AG09309 (cell line): ENCODE measurements around the gene PPP1CB.

Source experiments
- DNase-seq: peaks from one replicate; pipeline ENCODE4 v3.0.0-alpha.2; 2010; ENCODE audit warnings: low read depth
- H3K4me3 ChIP-seq: 2 replicates; pipeline ENCODE4 v1.5.1; 2011; ENCODE audit warnings: mild to moderate bottlenecking, low read depth, low read length, moderate library complexity; ENCODE audit not compliant: control insufficient read depth
- TF ChIP-seq, protein P1 (sequence below): IDR thresholded peaks from 2 replicates; pipeline ENCODE4 v1.5.1; 2011; ENCODE audit warnings: mild to moderate bottlenecking, low read depth, low read length, inconsistent platforms; ENCODE audit not compliant: insufficient read depth, control insufficient read depth; ENCODE audit errors: missing control alignments

Gene PPP1CB

DNA sequence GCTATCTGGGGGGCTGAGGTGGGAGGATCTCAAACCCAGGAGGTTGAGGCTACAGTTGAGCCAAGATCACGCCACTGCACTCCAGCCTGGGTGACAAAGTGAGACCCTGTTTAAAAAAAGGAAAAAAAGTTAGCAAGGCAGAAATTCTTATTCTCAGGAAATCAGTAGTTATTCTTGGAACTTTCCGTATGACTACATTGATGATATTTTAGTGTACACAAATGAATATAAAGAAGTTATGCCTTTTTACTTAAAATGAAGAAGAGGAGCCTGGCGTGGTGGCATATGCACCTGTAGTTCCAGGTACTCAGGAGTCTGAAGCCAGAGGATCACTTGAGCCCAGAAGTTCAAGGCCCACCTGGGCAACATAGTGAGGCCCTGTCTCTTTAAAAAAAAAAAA is 66.4 kb downstream of the PPP1CB start:
- H3K4me3 ChIP-seq, result no peak overlapping the region
- no peak for DNase-seq
- TF ChIP-seq, protein P1, sequence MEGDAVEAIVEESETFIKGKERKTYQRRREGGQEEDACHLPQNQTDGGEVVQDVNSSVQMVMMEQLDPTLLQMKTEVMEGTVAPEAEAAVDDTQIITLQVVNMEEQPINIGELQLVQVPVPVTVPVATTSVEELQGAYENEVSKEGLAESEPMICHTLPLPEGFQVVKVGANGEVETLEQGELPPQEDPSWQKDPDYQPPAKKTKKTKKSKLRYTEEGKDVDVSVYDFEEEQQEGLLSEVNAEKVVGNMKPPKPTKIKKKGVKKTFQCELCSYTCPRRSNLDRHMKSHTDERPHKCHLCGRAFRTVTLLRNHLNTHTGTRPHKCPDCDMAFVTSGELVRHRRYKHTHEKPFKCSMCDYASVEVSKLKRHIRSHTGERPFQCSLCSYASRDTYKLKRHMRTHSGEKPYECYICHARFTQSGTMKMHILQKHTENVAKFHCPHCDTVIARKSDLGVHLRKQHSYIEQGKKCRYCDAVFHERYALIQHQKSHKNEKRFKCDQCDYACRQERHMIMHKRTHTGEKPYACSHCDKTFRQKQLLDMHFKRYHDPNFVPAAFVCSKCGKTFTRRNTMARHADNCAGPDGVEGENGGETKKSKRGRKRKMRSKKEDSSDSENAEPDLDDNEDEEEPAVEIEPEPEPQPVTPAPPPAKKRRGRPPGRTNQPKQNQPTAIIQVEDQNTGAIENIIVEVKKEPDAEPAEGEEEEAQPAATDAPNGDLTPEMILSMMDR, result no peak

DNA sequence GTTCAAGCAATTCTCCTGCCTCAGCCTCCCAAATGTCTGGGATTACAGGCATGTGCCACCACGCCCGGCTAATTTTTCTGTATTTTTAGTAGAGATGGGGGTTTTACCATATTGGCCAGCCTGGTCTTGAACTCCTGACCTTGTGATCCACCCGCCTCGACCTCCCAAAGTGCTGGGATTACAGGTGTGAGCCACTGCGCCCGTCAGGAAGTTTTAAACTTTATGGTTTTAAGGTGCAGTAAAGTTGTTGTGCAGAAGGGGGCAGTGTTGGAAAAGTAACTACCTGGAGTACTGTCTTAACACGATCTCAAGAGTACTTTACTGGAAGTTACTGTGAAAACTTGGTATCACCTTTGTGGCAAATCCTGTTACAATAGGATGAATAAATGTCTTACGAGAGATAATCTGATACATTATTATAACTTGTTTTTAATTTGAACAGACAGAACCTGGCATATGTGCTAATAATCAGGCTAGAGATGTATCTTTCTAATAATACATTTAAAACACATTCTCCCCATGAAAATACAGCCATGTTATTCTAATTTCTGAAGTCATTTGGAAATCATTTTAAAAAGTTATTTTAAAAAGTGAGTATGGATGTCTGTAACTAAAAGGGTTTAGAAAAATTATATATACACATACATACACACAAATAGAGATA is 69.8 kb downstream of the PPP1CB start:
- TF ChIP-seq, protein P1, result peak; percentile 65
- peak; percentile 17 for DNase-seq
- no peak overlapping the region for H3K4me3 ChIP-seq

DNA sequence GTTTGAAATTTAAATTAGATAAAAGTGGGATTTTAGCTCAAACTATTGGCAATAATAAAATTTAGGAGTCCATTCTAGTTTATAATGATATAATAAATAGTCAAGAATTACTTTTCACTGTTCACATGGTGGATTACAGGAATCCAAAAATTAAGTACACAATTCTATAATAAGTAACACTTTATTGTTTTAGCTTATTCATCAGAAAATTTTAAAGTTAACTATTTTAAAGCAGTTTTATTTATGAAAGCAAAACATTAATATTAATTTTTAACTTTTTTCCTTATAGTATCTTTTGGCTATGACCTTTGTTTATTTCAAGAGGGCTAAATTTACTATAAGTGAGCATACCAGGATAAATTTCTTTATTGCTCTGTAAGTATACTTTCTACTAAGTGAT is 70.4 kb downstream of the PPP1CB start:
- no peak for DNase-seq
- no peak overlapping the region for H3K4me3 ChIP-seq
- TF ChIP-seq, protein P1, result no peak

DNA sequence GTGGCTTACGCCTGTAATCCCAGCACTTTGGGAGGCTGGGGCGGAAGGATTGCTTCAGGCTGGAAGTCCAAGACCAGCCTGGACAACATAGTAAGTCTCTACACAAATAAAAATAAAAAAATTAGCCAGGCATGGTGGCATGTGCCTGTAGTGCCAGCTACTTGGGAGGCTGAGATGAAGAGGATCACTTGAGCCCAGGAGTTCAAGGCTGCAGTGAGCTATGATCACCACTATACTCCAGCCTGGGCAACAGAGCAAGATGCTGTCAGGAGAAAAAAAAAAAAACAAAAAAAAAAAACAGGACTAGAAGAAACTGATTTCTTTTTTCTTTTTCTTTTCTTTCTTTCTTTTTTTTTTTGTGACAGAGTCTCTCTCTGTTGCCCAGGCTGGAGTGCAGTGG is 72.6 kb downstream of the PPP1CB start:
- no peak overlapping the region for H3K4me3 ChIP-seq
- no peak for DNase-seq
- TF ChIP-seq, protein P1, result no peak

DNA sequence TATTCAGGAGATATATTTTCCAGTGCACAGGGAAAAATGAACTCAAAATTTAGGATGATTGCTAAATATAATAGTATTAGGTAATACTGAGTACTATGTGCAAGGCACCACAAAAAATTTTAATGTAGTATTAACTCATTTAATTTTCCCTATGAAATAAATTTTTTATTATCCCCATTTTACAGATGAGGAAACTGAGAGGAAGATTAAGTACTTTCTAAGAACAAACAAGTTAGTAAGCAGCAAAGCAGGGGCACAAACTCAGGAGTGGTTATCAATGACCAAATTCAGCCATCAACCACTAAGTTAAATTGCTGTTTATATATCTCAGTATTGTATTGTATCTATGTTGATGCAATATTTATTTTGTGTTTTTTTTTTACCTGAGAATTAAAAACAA is 73.2 kb downstream of the PPP1CB start:
- TF ChIP-seq, protein P1, result no peak
- no peak overlapping the region for H3K4me3 ChIP-seq
- DNase-seq, result no peak

DNA sequence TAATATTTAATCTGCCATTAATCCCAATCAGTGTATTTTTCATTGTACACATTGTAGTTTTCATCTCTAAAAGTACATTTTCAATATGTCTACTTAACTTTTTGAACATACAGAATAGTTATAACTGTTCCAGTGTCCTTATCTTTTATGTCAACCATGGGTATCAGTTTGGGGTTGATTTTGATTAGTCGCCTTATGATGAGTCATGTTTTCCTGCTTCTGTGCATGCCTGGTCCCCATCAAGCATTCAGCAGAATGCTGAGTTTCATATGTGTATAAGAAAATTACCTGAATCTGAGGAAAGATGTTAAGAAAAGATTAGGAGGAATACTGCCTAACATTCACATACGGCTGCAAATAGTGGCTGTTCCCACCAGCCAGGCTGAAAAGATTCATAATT is 76.8 kb downstream of the PPP1CB start:
- no peak overlapping the region for H3K4me3 ChIP-seq
- TF ChIP-seq, protein P1, result no peak
- DNase-seq, result no peak
